DMS 273 (cell line): ENCODE data around the gene OAF.

Experiments
- DNase-seq: peaks from one replicate; lab custom pipeline; 2025; ENCODE audit not compliant: unreplicated experiment; lab: John Stamatoyannopoulos, UW

The OAF gene

DNA sequence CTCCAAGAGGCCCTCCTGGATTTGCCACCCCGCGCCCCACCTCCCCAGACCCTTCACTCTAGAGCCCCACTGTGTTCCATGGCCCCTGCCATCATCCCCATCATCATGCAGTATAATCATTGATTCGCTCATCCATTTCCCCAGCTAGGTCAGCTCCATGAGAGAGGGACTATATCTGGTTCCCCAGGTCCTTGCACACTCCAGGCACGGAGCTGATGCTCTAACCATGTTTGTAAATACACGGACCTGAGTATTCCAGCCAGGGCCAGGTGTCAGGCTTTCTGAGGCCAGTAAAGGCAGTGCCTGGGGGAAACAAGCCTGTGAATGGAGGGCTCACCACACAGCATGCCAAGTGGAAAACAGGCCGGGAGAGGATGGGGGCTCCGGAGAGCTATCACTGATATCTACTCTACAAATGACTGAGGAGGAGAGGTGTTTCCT, 27.1 kb upstream of the OAF start:
- DNase-seq = no peak

- DNase-seq = no peak
These were observed 26.4 kb upstream of the OAF start for GRCh38 chr11:120184371-120184945.

GRCh38 chr11:120184946-120185705, 25.7 kb upstream of the OAF start:
- DNase-seq = no peak

DNA sequence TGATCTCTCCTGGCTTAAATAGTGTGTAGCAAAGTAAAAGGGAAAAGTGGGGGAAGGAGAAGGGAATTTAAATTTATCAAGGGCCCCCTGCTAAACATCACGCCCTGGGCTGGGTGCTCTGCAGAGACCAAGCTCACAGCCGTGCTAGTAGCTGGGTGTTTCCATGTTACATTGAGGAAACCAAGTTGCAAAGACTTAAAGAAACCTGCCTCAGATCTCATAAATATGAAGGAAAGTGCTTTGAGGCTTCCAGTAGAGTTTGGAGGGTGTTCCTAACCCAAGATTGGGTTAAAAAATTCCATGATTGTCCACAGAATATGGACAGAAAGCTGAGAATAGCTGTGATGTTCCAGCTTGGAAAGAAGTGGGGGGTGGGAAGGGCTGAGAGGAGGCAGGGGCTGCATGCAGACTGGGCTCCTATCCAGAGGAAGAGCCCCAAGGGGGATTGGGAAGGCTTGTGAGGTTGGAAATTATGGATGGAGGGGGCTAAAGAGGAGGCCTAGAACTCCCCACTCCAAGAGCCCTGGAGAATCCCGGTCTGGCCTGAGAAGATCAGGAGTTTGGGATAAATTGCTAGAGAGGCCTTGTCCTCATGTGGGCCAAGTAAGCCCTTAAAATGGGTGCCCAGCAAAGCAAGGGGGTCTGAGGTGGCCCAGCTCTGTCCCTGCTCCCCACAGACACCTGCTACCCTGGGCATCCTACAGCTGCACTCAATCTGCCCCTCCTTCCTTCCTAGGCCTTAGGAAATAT, 25.0 kb upstream of the OAF start:
- DNase-seq = peak; percentile 31

- DNase-seq = peak; percentile 10
These were observed 24.4 kb upstream of the OAF start for GRCh38 chr11:120186456-120186773.

GRCh38 chr11:120186774-120187591, 23.8 kb upstream of the OAF start:
- peak; percentile 36 for DNase-seq

DNA sequence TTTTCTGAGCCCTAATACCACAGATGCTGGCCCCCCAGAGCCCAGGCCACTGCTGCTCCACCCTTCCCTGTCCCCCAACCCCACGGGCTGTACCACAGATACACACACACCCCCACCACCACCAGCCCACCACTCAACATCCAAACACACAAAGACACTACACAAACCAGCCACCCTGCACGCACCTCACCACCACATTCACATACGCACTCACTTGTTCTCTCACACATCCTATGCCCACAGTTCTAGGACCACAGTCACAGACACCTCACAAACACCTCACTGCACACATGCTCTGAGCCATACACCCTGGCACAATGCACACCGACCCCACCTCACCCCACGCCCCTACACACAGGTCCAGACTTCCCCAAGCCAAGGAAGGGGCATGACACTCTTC, 22.5 kb upstream of the OAF start:
- DNase-seq = no peak

GRCh38 chr11:120188811-120189455, 21.9 kb upstream of the OAF start:
- no peak for DNase-seq

DNA sequence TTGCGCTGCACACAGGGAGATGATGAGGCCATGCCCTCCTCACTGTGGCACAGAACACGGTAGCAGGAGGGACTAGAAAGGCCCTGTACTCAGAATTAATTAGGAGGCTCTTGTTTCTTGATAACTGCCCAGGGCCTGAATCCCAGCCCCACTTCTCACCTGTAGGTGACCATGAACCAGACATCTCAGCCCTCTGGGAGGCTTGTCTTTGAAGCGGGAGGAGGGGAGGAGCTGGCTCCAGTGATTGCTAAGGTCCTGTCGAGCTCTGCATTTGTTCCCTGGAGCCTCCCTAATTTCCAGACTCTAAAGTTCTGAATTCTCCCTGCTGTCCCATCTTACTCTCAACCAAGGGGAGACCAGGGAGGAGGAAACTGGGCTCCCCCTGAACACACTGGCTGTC, 19.8 kb upstream of the OAF start:
- DNase-seq = no peak

GRCh38 chr11:120192831-120193625, 17.8 kb upstream of the OAF start:
- no peak for DNase-seq

DNA sequence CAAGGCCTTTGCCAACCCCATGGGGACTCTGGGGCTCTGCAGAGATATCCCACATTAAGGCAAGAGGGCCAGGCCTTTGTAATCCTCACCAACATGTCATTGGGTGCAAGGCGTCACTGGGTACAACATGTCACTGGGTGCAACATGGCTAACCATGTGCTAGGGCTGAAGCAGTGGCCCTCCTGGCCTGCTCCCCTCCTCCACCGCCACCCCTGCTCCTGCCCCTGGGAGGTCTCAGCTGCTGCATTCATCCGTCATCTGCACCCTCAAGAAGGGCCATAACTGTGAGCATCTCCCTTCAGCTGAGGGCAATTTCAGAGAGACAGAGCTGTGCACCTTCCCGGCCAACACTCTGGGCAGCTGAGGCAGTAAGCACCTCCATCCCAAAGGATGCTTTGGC, 16.7 kb upstream of the OAF start:
- DNase-seq = no peak

GRCh38 chr11:120195601-120196320, 15.1 kb upstream of the OAF start:
- no peak for DNase-seq

GRCh38 chr11:120196826-120197225, 14.0 kb upstream of the OAF start:
- no peak for DNase-seq

DNA sequence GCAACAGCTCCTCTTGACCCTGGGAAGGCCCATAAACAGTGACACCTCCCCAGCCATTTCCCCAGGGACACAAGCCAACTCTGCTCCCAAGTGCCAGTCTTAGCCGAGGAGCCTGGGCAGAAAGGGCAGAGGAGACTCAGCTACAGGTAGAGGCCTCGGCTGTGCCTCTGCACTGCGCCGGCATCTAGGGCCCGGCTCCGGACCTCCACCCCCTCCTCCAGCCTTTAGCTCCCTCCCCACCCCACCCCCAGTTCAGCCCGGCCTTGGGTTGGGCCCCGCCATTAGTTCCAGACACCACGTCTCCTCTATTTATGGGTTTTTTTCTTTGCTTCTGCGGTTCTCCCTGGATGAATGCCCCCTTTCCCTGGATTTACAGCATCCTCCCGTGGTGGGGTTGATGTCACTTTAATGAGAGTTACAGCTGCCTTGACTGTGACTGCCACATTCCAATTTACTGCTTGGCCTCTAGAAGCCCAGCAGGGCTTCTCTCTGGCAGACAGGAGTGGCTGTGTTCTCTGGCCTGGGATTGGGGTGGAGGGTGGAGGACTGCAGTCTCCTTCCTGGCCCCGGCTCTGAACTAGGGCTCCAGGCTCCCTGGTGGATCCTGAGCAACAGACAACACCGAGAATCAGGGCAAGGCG, 13.5 kb upstream of the OAF start:
- no peak for DNase-seq

GRCh38 chr11:120197977-120198376, 12.9 kb upstream of the OAF start:
- no peak for DNase-seq

DNA sequence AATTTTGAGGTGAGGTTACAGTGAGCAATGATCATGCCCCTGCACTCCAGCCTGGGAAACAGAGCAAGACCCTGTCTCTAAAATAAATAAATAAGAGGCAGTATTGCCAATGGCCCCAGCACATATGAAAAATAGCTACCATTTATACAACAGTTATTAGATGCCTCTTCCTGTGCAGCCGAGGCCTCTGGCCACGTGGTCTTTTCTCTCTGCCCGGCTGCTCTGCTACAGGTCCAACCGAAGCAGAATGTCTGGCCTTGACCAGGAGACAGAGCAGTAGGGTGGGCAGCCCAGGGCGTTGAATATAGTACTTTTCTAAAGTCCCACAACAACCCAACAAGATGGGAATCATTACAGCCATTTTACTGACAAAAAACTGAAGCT, 12.4 kb upstream of the OAF start:
- no peak for DNase-seq

- DNase-seq = no peak
These were observed 11.9 kb upstream of the OAF start for GRCh38 chr11:120198787-120199469.

DNA sequence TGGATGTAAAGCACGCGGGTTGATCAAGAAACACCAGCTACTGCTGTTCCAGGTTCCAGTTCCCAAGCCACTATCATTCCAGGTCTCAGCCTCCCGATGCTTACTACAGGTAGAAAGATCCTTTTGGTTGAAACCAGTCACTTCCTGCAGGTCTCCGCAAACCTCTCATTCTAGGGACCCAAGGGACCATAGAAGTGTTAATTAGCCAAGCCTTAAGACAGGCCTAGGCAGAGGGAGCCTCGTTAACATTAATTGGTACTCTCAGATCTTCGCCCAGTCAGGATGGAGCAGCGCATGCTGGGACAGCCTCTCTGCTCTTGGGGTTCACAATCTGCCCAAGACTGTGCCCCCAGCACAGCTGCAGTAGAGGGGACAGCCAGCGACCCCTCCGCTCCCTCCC, 11.2 kb upstream of the OAF start:
- DNase-seq = no peak

- no peak for DNase-seq
These were observed 10.2 kb upstream of the OAF start for GRCh38 chr11:120200677-120201076.
